GM21786 (cell line): ENCODE data around the gene GABPB2.

Source experiments
- ATAC-seq: cut with Tn5 transposase; IDR thresholded peaks from one replicate; pipeline ENCODE4 v1.9.1; 2021; ENCODE audit not compliant: unreplicated experiment

The GABPB2 gene

GRCh38 chr1:151131701-151132334 lies 61.3 kb downstream of the GABPB2 start:
- no peak for ATAC-seq

DNA sequence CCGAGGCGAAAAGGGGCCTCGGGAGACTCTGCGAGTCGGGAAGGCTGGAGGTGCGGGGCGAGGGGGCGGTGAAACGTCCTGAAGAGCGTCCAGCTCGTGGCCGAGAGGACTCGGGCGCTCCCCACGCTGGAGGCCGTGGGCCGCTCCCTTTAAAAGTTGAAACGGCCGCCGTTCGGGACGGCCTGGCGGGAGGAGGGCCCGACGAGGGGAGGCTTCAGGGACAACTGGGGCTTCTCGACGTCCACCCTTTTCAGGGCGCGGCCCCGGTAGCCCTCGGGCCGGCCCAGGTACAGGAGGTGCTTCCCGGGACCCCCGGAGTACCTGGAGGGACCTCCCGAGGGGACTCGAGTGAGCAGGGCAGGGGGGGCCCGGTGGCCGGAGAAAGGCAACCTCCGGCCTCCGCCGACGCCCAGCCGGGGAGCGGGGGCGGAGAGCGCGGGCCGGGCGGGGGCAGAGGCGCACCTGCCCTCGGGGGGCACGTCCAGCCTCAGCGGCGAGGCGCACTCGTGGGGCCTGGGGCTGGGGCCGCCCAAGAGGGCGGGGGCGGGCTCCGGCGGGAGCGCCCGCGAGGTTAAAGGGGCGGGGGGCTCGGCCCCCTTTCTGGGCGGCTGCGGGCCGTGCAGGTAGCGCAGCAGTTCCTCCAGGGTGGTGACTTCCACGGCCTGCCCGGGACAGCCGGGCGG lies 61.9 kb downstream of the GABPB2 start:
- no peak for ATAC-seq

- no peak for ATAC-seq
Measured at GRCh38 chr1:151133018-151133806, 62.7 kb downstream of the GABPB2 start.

DNA sequence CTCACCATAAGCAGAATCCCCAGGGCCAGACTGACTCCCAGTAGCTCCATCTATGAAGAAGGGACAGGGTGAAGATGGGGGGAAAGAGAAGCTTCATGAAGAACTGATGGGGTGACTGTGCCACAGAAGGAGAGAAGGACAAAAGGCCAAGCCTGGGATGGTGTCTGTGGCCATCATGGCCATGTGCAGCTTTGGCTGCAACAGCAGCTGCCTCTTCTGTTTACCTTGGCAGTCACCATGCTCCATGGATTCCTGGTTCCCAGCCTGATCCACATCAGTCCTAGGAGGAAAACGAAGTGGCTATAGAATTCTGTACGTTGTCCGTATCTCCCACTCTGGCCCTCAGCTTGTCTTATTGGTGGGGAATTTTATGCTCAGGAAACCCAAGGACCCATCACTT lies 63.8 kb downstream of the GABPB2 start:
- ATAC-seq, result no peak

DNA sequence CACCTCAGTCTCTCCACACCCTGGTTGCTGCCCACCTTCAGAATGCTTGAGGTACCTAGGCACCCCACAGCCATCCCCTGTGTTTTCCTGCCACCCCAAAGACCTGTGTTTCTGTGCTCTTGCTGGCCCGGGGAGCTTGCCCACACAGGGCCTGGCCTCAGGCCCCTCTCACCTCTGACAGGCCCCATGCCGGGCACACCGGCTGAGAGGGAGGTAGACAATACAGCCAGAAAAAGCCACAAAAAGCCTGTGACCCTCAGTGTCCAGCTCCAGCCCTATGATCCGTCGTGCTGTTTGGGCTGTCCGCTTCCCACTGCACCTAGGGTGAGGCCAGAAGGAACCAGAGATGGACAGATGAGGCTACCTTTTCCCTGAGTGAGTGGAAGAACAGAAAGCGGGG lies 64.4 kb downstream of the GABPB2 start:
- no peak for ATAC-seq

GRCh38 chr1:151135433-151136385 lies 65.1 kb downstream of the GABPB2 start:
- ATAC-seq, result no peak

GRCh38 chr1:151137789-151138188 lies 67.2 kb downstream of the GABPB2 start:
- ATAC-seq, result no peak

DNA sequence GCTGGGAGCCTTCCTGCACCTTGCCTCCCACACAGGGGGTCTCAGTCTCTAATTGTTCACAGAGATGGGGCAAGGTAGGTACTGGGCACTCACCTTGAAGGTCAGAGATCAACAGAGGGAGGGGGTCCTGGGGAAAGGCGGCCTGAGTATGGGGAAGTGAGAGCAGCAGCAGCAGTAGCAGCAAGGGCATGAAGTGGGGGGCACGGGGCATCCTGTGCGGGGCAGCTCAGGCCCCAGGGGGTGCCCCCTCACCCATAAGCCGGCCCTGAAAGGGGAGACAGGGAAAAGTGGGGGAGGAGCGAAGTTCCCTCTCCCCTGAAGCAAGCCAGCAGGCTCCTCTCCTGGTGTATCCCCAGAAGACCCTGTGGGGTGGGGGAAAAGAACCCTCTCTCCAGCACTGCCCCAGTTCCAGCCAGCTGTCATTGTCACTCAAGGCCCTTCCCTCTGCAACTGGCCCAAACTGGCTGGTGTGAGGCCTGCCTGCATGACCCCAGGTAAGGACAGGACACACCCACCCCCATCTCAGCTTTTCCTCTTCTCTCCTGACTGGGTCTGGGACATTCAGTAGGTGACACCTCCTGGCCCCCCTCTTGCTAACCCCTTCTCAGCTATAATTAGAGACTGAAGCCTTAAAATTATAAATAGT lies 72.0 kb downstream of the GABPB2 start:
- ATAC-seq, result no peak

DNA sequence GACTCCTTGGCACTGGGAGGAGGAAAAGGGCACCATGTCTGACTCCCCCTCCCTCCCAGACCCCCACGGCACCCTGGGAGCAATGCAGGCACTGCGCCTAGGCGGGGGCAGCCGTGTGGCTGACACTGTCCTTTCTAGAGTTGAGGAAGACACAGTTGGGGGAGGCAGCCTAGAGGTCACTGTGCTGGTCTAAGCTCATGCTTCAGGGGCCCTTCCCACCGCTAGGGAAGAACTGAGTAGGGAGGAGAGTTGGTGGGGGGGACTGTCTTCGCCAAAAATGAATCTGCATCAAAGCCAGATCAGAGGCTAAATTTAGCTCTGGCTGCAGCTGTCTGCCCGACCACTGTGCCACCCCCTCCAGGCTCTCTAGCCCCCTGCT lies 72.5 kb downstream of the GABPB2 start:
- no peak for ATAC-seq

DNA sequence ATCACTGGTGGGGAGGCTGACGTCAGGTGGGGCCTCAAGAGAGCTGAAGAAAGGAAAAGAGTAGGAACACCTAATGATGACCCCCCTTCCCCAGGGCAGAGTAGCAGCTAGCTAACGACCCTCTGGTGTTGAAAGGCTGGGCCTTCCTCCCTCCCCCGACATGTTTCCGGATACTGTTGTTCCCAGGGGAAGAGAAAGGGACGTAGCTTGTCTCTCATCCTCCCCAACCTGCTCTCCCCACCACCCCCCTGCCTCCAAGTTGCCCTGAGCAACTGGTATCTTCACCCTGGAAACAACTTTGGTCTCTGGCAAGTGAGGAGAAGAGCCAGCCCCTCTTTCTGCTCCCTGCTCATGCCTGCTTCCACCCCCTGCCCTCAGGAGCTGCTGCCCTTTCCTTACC lies 73.4 kb downstream of the GABPB2 start:
- ATAC-seq, result no peak

DNA sequence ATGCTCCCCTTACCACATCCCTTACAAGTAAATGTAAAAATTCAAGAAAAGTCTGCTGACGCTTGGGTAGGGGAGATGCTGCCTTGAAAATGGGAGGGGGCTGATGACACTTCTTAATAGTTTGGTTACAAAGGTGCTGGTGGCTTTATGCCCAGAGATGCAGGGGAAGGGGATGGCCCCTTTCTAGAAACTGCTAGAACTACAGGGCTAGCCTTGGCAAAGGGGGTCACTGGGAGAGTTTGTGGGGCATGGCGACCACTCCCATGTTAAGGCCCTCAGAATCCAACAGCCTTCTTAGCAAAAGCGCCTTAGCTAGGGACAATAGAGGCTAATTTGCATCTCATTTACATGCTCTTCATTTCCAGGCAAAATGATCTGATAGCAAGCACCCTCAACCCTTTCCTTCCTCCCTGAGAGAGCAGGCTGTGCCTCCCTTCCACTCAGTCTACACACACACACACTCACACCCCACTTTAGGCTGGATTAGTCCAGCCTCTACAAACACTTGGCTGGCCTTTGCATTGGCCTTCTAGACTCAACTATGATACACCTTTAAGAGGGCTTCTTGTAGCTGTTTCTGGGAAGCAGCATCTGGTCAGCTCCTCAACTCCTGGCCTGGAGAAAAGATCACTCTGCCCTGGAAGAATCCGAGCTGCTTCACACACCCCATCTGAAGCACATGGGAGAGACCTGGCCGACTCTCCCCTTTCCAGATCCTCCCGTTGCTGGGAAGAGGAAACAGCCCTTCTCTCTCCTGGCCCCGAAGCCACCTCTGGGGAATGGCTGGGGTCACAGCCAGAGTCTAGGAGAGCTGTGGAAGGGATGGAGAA lies 74.1 kb downstream of the GABPB2 start:
- no peak for ATAC-seq

GRCh38 chr1:151145304-151146071 lies 74.9 kb downstream of the GABPB2 start:
- no peak for ATAC-seq

DNA sequence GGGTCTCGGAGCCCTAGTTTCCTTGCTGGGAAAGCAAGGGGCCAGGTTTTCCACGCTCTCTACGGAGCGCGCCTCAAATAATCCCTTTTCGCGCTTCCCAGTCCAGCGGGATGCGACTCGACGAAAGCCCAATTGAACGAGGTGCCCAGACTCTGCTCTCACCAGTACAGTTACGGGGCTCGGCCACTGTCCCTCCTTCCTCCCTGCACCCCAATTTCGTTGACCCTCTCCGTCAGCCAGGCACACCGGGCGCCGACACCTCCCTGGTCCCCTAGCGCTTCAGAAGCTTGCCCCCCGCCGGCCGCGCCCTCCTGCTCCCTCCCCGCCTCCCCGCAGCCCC lies 75.5 kb downstream of the GABPB2 start:
- no peak for ATAC-seq

GRCh38 chr1:151146412-151147131 lies 76.0 kb downstream of the GABPB2 start, which contains the start of gene SEMA6C:
TSS of gene SEMA6C (minus strand) at chr1:151146631. CDS start at chr1:151142621, 4,010 bp downstream.
- ATAC-seq, result peak; percentile 98

- no peak for ATAC-seq
Measured at GRCh38 chr1:151147132-151147503, 76.6 kb downstream of the GABPB2 start.

- ATAC-seq, result no peak
Measured at GRCh38 chr1:151147665-151148064, 77.1 kb downstream of the GABPB2 start.

- ATAC-seq, result peak; percentile 70
Measured at GRCh38 chr1:151156515-151156819, 85.9 kb downstream of the GABPB2 start, which contains the start of gene TNFAIP8L2. TSS of gene TNFAIP8L2 (plus strand) at chr1:151156649. CDS start at chr1:151158698, 2,049 bp downstream.

- peak; percentile 44 for ATAC-seq
Measured at GRCh38 chr1:151157067-151157531, 86.5 kb downstream of the GABPB2 start.
